Fibroblast of mammary gland (primary cell): Measurements from ENCODE around the gene CFLAR.
A peak's percentile ranks its signal among the peaks of the same experiment; 100 is the strongest.

Experiments
- DNase-seq: peaks from one replicate; pipeline ENCODE4 v3.0.0-alpha.2; 2010; ENCODE audit warnings: low read depth
- H3K4me3 ChIP-seq: 2 replicates; pipeline ENCODE4 v1.5.1; 2011; ENCODE audit warnings: low read depth, mild to moderate bottlenecking, low read length, moderate library complexity; ENCODE audit not compliant: control insufficient read depth
- TF ChIP-seq, protein P1 (sequence below): conservative IDR thresholded peaks from 2 replicates; pipeline ENCODE4 v1.5.1; 2011; ENCODE audit warnings: low read depth, low read length, inconsistent platforms; ENCODE audit not compliant: control insufficient read depth, insufficient read depth

Gene CFLAR

GRCh38 chr2:201116115-201116958, at the start of gene CFLAR:
CFLAR (plus strand) TSS chr2:201116164; CDS start chr2:201129866, 13,702 bp downstream.
- TF ChIP-seq, protein P1, sequence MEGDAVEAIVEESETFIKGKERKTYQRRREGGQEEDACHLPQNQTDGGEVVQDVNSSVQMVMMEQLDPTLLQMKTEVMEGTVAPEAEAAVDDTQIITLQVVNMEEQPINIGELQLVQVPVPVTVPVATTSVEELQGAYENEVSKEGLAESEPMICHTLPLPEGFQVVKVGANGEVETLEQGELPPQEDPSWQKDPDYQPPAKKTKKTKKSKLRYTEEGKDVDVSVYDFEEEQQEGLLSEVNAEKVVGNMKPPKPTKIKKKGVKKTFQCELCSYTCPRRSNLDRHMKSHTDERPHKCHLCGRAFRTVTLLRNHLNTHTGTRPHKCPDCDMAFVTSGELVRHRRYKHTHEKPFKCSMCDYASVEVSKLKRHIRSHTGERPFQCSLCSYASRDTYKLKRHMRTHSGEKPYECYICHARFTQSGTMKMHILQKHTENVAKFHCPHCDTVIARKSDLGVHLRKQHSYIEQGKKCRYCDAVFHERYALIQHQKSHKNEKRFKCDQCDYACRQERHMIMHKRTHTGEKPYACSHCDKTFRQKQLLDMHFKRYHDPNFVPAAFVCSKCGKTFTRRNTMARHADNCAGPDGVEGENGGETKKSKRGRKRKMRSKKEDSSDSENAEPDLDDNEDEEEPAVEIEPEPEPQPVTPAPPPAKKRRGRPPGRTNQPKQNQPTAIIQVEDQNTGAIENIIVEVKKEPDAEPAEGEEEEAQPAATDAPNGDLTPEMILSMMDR: no peak
- H3K4me3 ChIP-seq: peak within 1 kb of the TSS; percentile 78
- DNase-seq: peak; percentile 72

- TF ChIP-seq, protein P1: no peak
- peak; percentile 14 for DNase-seq
- peak overlapping the region; percentile 88 for H3K4me3 ChIP-seq
Measured at GRCh38 chr2:201070948-201071478, 45.0 kb upstream of the CFLAR start.

GRCh38 chr2:201071479-201072200, 44.3 kb upstream of the CFLAR start, which contains the start of the genes HYCC2 and NDUFB3:
HYCC2 (minus strand) TSS chr2:201071671; CDS start chr2:201024009, 47,662 bp downstream.
NDUFB3 (plus strand) TSS chr2:201072001; CDS start chr2:201078883, 6,882 bp downstream.
- DNase-seq: peak; percentile 92
- TF ChIP-seq, protein P1: peak; percentile 11

DNA sequence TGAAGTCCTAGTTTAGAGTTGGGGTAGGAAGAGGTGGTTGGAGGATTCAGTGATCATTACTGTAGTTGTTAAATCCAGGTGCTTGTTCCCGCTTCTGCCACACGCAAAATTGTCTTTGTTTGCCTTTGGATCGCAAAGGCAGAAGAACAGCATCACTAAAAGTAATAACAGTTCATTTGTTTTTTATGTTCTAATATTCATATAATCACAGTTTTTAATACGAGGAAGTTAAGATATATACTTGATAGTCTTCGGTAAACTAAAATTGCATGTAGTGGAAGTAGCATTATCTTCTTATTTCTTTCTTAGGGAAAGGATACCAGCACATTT, 43.8 kb upstream of the CFLAR start:
- TF ChIP-seq, protein P1: no peak
- H3K4me3 ChIP-seq: peak overlapping the region; percentile 88
- no peak for DNase-seq

More at GRCh38 chr2:201071479-201072200, 44.3 kb upstream of the CFLAR start, which contains the start of the genes HYCC2 and NDUFB3:
- H3K4me3 ChIP-seq: peak within 1 kb of the TSS; percentile 88

DNA sequence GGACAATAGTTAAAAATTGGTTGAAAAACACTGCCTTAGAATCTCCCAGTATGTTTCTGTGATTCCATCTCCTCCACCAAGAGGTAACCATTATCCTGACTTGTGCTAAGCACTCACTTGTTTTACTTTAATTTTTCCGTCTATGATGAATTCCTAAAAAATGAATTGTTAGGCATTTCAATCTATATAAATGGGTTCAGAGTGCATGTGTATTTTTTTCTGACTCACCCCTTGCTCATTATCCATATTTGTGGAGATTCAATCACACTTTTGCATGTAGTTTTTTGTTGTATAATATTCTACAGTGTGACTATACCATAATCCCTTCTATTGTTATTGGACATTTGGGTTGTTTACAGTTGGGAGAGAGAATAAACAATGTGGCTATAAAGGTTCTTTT, 42.9 kb upstream of the CFLAR start:
- TF ChIP-seq, protein P1: no peak
- DNase-seq: no peak
- no peak overlapping the region for H3K4me3 ChIP-seq

DNA sequence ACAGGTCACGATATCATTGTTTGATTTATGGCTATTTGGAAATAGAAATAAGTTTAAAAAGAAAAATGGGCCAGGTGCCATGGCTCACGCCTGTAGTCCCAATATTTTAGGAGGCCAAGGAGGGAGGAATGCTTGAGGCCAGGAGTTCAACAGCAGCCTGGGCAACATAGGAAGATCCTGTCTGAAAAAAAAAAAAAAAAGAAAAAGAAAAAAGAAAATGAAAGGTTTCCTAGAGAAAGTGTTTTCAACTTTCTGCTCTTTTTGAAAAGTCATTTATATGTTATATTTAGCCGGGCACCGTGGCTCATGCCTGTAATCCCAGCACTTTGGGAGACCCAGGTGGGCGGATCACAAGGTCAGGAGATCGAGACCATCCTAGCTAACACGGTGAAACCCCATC, 41.0 kb upstream of the CFLAR start:
- TF ChIP-seq, protein P1: no peak
- DNase-seq: no peak
- no peak overlapping the region for H3K4me3 ChIP-seq
